ENCODE results near the gene FN1.

The FN1 gene

GRCh38 chr2:215352602-215353001 lies 83.3 kb downstream of the FN1 start:
- Histone ChIP-seq H3K4me3 (ENCODE audit: low read depth in 1 of 2, low read length in 2 of 2) (no peak overlapping the region), H3K36me3 (ENCODE audit: control insufficient read depth in 1 of 2, insufficient read depth in 2 of 2, low read length in 2 of 2) (peaks cover 10 to 23% of the 10 kb centered on the region in 2 donors), H3K4me1 (ENCODE audit: control insufficient read depth in 1 of 2, insufficient read depth in 2 of 2, low read length in 2 of 2) (no peaks in the 10 kb centered on the region)

DNA sequence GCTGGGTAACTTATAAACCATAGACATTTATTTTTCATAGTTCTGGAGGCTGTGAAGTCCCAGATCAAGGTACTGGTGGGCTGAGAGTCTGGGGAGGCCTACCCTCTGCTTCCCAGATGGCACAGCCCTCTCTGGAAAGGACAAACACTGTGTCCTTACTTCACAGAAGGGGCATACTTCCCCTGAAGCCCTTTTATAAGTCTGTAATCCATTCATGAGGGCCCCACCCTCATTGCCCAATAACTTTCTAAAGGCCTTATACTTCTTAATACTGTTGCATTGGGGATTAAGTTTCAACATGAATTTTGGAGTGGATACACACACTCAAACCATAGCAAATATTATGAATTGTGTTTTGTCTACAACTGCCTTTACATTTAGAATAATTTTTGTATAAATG lies 88.0 kb downstream of the FN1 start:
- H3K36me3 ChIP-seq (ENCODE audit: control insufficient read depth in 1 of 2, insufficient read depth in 2 of 2, low read length in 2 of 2) = peaks cover 32 to 58% of the 10 kb centered on the region in 2 donors

More at GRCh38 chr2:215352602-215353001, 83.3 kb downstream of the FN1 start:
- no peaks in the 10 kb centered on the region for H3K27me3 ChIP-seq (ENCODE audit: control insufficient read depth in 1 of 2, insufficient read depth in 2 of 2, low read length in 2 of 2)
- no peaks in the 10 kb centered on the region for H3K9me3 ChIP-seq (ENCODE audit: control insufficient read depth in 1 of 2, low read length in 2 of 2)
- H3K9ac ChIP-seq (ENCODE audit: low read depth in 1 of 2, low read length in 2 of 2) = no peak overlapping the region
- H3K27ac ChIP-seq (ENCODE audit: low read depth, low read length) = no peak overlapping the region

DNA sequence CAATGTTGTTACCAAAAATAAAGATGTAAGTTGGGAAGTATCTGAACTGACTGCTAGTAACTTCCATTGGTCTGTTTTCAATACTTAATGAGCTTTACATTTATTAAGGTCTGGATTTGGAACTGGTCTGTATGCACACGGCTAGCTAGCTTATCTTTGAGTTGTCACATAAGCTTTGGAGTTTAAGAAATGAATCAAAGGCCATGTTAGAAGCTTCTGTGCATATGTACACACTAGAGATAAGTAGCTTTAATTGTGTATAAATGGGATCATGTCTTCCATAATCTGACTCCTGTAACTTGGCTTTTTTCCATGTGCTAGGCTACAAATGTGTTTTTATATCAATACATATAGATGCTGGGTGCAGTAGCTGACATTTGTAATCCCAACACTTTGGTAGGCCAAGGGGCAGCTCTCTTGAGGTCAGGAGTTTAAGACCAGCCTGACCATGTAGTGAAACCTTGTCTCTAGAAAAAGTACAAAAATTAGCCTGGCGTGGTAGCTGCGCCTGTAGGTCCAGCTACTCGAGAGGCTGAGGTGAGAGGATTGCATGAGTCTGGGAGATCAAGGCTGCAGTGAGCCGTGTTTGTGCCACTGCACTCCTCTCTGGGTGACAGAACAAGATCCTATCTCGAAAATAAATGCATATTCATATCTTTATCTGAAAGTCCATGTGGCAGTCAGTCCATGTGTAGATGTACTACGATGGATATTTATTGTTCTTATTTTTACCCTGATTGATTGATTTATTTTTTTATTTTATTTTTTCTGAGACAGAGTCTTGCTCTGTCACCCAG lies 96.8 kb downstream of the FN1 start:
- peaks cover 29 to 55% of the 10 kb centered on the region in 2 donors for H3K36me3 ChIP-seq (ENCODE audit: control insufficient read depth in 1 of 2, insufficient read depth in 2 of 2, low read length in 2 of 2)

More for the DNA sequence above, 88.0 kb downstream of the FN1 start:
- Histone ChIP-seq H3K4me3 (ENCODE audit: low read depth in 1 of 2, low read length in 2 of 2) (no peak overlapping the region), H3K9me3 (ENCODE audit: control insufficient read depth in 1 of 2, low read length in 2 of 2) (no peaks in the 10 kb centered on the region), H3K4me1 (ENCODE audit: control insufficient read depth in 1 of 2, insufficient read depth in 2 of 2, low read length in 2 of 2) (no peaks in the 10 kb centered on the region), H3K9ac (ENCODE audit: low read depth in 1 of 2, low read length in 2 of 2) (no peak overlapping the region), H3K27ac (ENCODE audit: low read depth, low read length) (no peak overlapping the region), H3K27me3 (ENCODE audit: control insufficient read depth in 1 of 2, insufficient read depth in 2 of 2, low read length in 2 of 2) (no peaks in the 10 kb centered on the region)

DNA sequence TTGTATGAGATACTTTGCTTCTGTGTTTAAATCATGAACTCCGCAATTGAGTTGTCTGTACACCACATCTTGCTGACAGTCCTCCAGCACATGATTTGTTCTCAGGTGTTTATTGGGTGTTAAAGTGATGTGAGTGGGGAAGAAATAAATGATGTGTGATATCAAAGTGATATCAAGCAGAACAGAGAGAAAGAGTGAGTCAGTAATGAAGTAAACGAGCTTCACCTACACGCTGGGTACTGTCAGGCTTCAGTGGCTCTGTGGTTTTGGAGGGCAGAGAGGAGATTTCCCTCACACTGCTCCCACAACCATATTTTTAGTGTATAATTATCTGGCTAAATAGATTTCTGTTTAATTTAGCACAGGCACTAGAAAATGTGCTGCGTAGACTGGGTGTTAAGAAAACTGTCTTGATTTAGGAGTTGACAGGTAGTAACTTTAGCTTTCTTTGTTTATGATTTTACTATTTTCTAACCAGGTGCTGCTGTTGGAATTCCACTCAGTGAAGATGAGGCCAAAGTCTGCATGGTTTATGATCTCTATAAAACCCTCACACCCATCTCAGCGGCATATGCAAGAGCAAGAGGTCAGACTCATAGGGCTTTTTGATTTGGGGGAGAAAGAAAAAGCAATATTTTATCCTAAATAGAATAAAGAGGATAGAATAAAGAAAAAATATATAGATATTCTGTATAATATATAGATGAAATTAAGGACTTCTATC lies 102.8 kb downstream of the FN1 start:
- Histone ChIP-seq H3K36me3 (ENCODE audit: control insufficient read depth in 1 of 2, insufficient read depth in 2 of 2, low read length in 2 of 2) (peaks cover 7 to 36% of the 10 kb centered on the region in 2 donors), H3K27ac (ENCODE audit: low read depth, low read length) (no peak overlapping the region), H3K9ac (ENCODE audit: low read depth in 1 of 2, low read length in 2 of 2) (no peak overlapping the region), H3K27me3 (ENCODE audit: control insufficient read depth in 1 of 2, insufficient read depth in 2 of 2, low read length in 2 of 2) (no peaks in the 10 kb centered on the region), H3K4me1 (ENCODE audit: control insufficient read depth in 1 of 2, insufficient read depth in 2 of 2, low read length in 2 of 2) (peaks cover 11 to 17% of the 10 kb centered on the region in 2 donors), H3K9me3 (ENCODE audit: control insufficient read depth in 1 of 2, low read length in 2 of 2) (no peaks in the 10 kb centered on the region), H3K4me3 (ENCODE audit: low read depth in 1 of 2, low read length in 2 of 2) (peak overlapping the region; percentile 33 to 53)

More for the DNA sequence above, 96.8 kb downstream of the FN1 start:
- H3K27ac ChIP-seq (ENCODE audit: low read depth, low read length) = no peak overlapping the region
- H3K27me3 ChIP-seq (ENCODE audit: control insufficient read depth in 1 of 2, insufficient read depth in 2 of 2, low read length in 2 of 2) = no peaks in the 10 kb centered on the region
- H3K4me3 ChIP-seq (ENCODE audit: low read depth in 1 of 2, low read length in 2 of 2) = no peak overlapping the region
- H3K9ac ChIP-seq (ENCODE audit: low read depth in 1 of 2, low read length in 2 of 2) = no peak overlapping the region
- H3K9me3 ChIP-seq (ENCODE audit: control insufficient read depth in 1 of 2, low read length in 2 of 2) = no peaks in the 10 kb centered on the region
- H3K4me1 ChIP-seq (ENCODE audit: control insufficient read depth in 1 of 2, insufficient read depth in 2 of 2, low read length in 2 of 2) = no peaks in the 10 kb centered on the region

DNA sequence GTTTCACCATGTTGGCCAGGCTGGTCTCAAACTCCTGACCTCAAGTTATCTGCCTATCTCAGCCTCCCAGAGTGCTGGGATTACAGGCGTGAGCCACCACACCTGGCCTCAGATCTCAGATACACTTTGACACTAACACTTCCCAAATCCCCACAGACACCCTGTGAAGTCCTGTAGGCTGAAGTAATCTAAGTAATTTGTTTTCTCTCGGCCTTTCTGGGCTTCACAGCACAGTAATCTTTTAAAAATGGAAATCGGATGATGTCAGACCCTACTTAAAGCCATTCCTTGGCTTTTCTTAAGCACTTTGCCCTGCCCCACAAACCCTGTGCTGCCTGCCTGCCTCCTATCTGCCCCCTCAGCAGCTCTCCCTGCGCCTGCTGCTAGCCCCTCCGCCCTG lies 107.8 kb downstream of the FN1 start:
- Histone ChIP-seq H3K4me3 (ENCODE audit: low read depth in 1 of 2, low read length in 2 of 2) (no peak overlapping the region), H3K36me3 (ENCODE audit: control insufficient read depth in 1 of 2, insufficient read depth in 2 of 2, low read length in 2 of 2) (peaks cover 12 to 53% of the 10 kb centered on the region in 2 donors), H3K27ac (ENCODE audit: low read depth, low read length) (no peak overlapping the region), H3K9ac (ENCODE audit: low read depth in 1 of 2, low read length in 2 of 2) (no peak overlapping the region), H3K9me3 (ENCODE audit: control insufficient read depth in 1 of 2, low read length in 2 of 2) (no peaks in the 10 kb centered on the region), H3K4me1 (ENCODE audit: control insufficient read depth in 1 of 2, insufficient read depth in 2 of 2, low read length in 2 of 2) (peaks cover 11 to 12% of the 10 kb centered on the region in 2 donors), H3K27me3 (ENCODE audit: control insufficient read depth in 1 of 2, insufficient read depth in 2 of 2, low read length in 2 of 2) (no peaks in the 10 kb centered on the region)

- H3K36me3 ChIP-seq (ENCODE audit: control insufficient read depth in 1 of 2, insufficient read depth in 2 of 2, low read length in 2 of 2) = peaks cover 12 to 70% of the 10 kb centered on the region in 2 donors
- H3K9me3 ChIP-seq (ENCODE audit: control insufficient read depth in 1 of 2, low read length in 2 of 2) = no peaks in the 10 kb centered on the region
- no peaks in the 10 kb centered on the region for H3K27me3 ChIP-seq (ENCODE audit: control insufficient read depth in 1 of 2, insufficient read depth in 2 of 2, low read length in 2 of 2)
- no peak overlapping the region for H3K4me3 ChIP-seq (ENCODE audit: low read depth in 1 of 2, low read length in 2 of 2)
- no peak overlapping the region for H3K9ac ChIP-seq (ENCODE audit: low read depth in 1 of 2, low read length in 2 of 2)
- no peaks in the 10 kb centered on the region for H3K4me1 ChIP-seq (ENCODE audit: control insufficient read depth in 1 of 2, insufficient read depth in 2 of 2, low read length in 2 of 2)
- H3K27ac ChIP-seq (ENCODE audit: low read depth, low read length) = no peak overlapping the region
These were observed 111.1 kb downstream of the FN1 start for GRCh38 chr2:215324811-215325210.

DNA sequence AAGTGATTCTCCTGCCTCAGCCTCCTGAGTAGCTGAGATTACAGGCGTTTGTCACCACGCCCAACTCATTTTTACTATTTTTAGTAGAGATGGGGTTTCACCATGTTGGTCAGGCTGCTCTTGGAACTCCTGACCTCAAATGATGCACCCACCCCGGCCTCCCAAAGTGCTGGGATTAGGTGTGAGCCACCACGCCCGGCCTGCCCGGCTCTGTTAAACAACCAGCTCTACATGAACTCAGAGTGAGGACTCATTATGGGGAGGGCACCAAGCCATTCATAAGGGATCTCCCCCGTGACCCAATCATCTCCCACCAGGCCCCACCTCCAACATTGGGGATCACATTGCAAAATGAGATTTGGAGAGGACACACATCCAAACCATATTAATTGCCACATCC lies 115.2 kb downstream of the FN1 start:
- Histone ChIP-seq H3K9ac (ENCODE audit: low read depth in 1 of 2, low read length in 2 of 2) (no peak overlapping the region), H3K36me3 (ENCODE audit: control insufficient read depth in 1 of 2, insufficient read depth in 2 of 2, low read length in 2 of 2) (peaks cover 0 to 52% of the 10 kb centered on the region in 2 donors), H3K27ac (ENCODE audit: low read depth, low read length) (no peak overlapping the region), H3K4me3 (ENCODE audit: low read depth in 1 of 2, low read length in 2 of 2) (no peak overlapping the region), H3K9me3 (ENCODE audit: control insufficient read depth in 1 of 2, low read length in 2 of 2) (no peaks in the 10 kb centered on the region), H3K4me1 (ENCODE audit: control insufficient read depth in 1 of 2, insufficient read depth in 2 of 2, low read length in 2 of 2) (no peaks in the 10 kb centered on the region), H3K27me3 (ENCODE audit: control insufficient read depth in 1 of 2, insufficient read depth in 2 of 2, low read length in 2 of 2) (no peaks in the 10 kb centered on the region)

GRCh38 chr2:215320102-215320501 lies 115.8 kb downstream of the FN1 start:
- Histone ChIP-seq H3K9me3 (ENCODE audit: control insufficient read depth in 1 of 2, low read length in 2 of 2) (no peaks in the 10 kb centered on the region), H3K9ac (ENCODE audit: low read depth in 1 of 2, low read length in 2 of 2) (no peak overlapping the region), H3K27me3 (ENCODE audit: control insufficient read depth in 1 of 2, insufficient read depth in 2 of 2, low read length in 2 of 2) (no peaks in the 10 kb centered on the region), H3K36me3 (ENCODE audit: control insufficient read depth in 1 of 2, insufficient read depth in 2 of 2, low read length in 2 of 2) (peaks cover 0 to 48% of the 10 kb centered on the region in 2 donors), H3K4me1 (ENCODE audit: control insufficient read depth in 1 of 2, insufficient read depth in 2 of 2, low read length in 2 of 2) (no peaks in the 10 kb centered on the region), H3K27ac (ENCODE audit: low read depth, low read length) (no peak overlapping the region), H3K4me3 (ENCODE audit: low read depth in 1 of 2, low read length in 2 of 2) (no peak overlapping the region)

GRCh38 chr2:215319500-215319899 lies 116.4 kb downstream of the FN1 start:
- Histone ChIP-seq H3K4me1 (ENCODE audit: control insufficient read depth in 1 of 2, insufficient read depth in 2 of 2, low read length in 2 of 2) (no peaks in the 10 kb centered on the region), H3K9ac (ENCODE audit: low read depth in 1 of 2, low read length in 2 of 2) (no peak overlapping the region), H3K4me3 (ENCODE audit: low read depth in 1 of 2, low read length in 2 of 2) (no peak overlapping the region), H3K27ac (ENCODE audit: low read depth, low read length) (no peak overlapping the region), H3K27me3 (ENCODE audit: control insufficient read depth in 1 of 2, insufficient read depth in 2 of 2, low read length in 2 of 2) (no peaks in the 10 kb centered on the region), H3K9me3 (ENCODE audit: control insufficient read depth in 1 of 2, low read length in 2 of 2) (no peaks in the 10 kb centered on the region), H3K36me3 (ENCODE audit: control insufficient read depth in 1 of 2, insufficient read depth in 2 of 2, low read length in 2 of 2) (peaks cover 0 to 43% of the 10 kb centered on the region in 2 donors)

- peaks cover 0 to 37% of the 10 kb centered on the region in 2 donors for H3K36me3 ChIP-seq (ENCODE audit: control insufficient read depth in 1 of 2, insufficient read depth in 2 of 2, low read length in 2 of 2)
- H3K27me3 ChIP-seq (ENCODE audit: control insufficient read depth in 1 of 2, insufficient read depth in 2 of 2, low read length in 2 of 2) = no peaks in the 10 kb centered on the region
- H3K4me1 ChIP-seq (ENCODE audit: control insufficient read depth in 1 of 2, insufficient read depth in 2 of 2, low read length in 2 of 2) = peaks cover 11 to 14% of the 10 kb centered on the region in 2 donors
- H3K9ac ChIP-seq (ENCODE audit: low read depth in 1 of 2, low read length in 2 of 2) = no peak overlapping the region
- no peak overlapping the region for H3K4me3 ChIP-seq (ENCODE audit: low read depth in 1 of 2, low read length in 2 of 2)
- no peaks in the 10 kb centered on the region for H3K9me3 ChIP-seq (ENCODE audit: control insufficient read depth in 1 of 2, low read length in 2 of 2)
- no peak overlapping the region for H3K27ac ChIP-seq (ENCODE audit: low read depth, low read length)
These were observed 119.5 kb downstream of the FN1 start for GRCh38 chr2:215316336-215316735.
